Gastroesophageal sphincter (tissue), 4 donors: ENCODE data around the gene MBD6. TPM values are rescaled to one million over a fixed set of nuclear protein-coding genes. Genes with fewer than 3 reads are reported as not detected.
"Not testable (repeated sequence)": the region's sequence is repeated elsewhere in the genome, so short reads cannot be mapped to it uniquely, and the experiment has no call there.

ENCODE experiments used
- ATAC-seq: fragments of 150-250 bp; one replicate; pipeline ENCODE4 v1.9.1; 2016; ENCODE audit warnings: mild to moderate bottlenecking, moderate library complexity
- H3K27ac ChIP-seq, 4 donors: fragments of 200-600 bp; sonication (generic) in 3 of 4; 1 replicate in 3 of 4; 2 replicates in 1 of 4; pipeline ENCODE4 v1.5.1; 2016 to 2019
- H3K27me3 ChIP-seq: fragments of 200-600 bp; sonication (generic); one replicate; pipeline ENCODE4 v1.5.1; 2019
- H3K36me3 ChIP-seq, 2 donors: fragments of 200-600 bp; sonication (generic); one replicate each; pipeline ENCODE4 v1.5.1; 2019; ENCODE audit warnings: control low read depth in 1 of 2
- H3K4me1 ChIP-seq, 3 donors: fragments of 200-600 bp; sonication (generic); 1 replicate in 2 of 3; 2 replicates in 1 of 3; pipeline ENCODE4 v1.5.1; 2016 to 2019; ENCODE audit warnings: control low read depth in 2 of 3
- H3K4me3 ChIP-seq, 2 donors: fragments of 200-600 bp; sonication (generic); one replicate each; pipeline ENCODE4 v1.5.1; 2019; ENCODE audit warnings: mild to moderate bottlenecking in 1 of 2, moderate library complexity in 1 of 2
- H3K9me3 ChIP-seq, 3 donors: fragments of 200-600 bp; sonication (generic); one replicate each; pipeline ENCODE4 v1.5.1; 2017 to 2019; ENCODE audit warnings: control low read depth in 2 of 3
- CTCF ChIP-seq, 4 experiments: fragments of 200-600 bp in 2 of 4; fragments of 450-650 bp in 2 of 4; sonication (generic) in 1 of 4; IDR thresholded peaks; one replicate each; pipeline ENCODE4 v1.5.1; 2017 to 2019; ENCODE audit warnings: antibody characterized with exemption in 4 of 4, mild to moderate bottlenecking in 2 of 4, moderate library complexity in 2 of 4
- EP300 ChIP-seq: sonication (generic); formaldehyde crosslinking; IDR thresholded peaks from one replicate; pipeline ENCODE4 v1.6.1; 2017; ENCODE audit warnings: antibody characterized with exemption, mild to moderate bottlenecking
- POLR2A ChIP-seq, 2 donors: fragments of 450-650 bp; IDR thresholded peaks; one replicate each; pipeline ENCODE4 v1.6.1; 2017; ENCODE audit warnings: antibody characterized with exemption in 2 of 2, mild to moderate bottlenecking in 2 of 2, moderate library complexity in 1 of 2
- POLR2AphosphoS5 ChIP-seq: sonication (generic); formaldehyde crosslinking; IDR thresholded peaks from one replicate; pipeline ENCODE4 v1.6.1; 2017; ENCODE audit warnings: antibody characterized with exemption
- WGBS, 2 donors: methylation state at CpG; one replicate each; pipeline ENCODE4 v1.1.5; 2018; ENCODE audit warnings: low coverage in 1 of 2; 5-methylcytosine and 5-hydroxymethylcytosine counted together
- total RNA-seq, 4 donors: library from RNA; depleted of rRNA; stranded (reverse); fragments of >200 nt; gene quantifications; one replicate each; pipeline ENCODE4 v1.1.0, GENCODE V29; 2016

The MBD6 gene
- total RNA-seq, 4 donors from 2014 or later: 8.9 to 22.6 (median 19.7) TPM

- Histone ChIP-seq H3K27me3 (no peaks in the 10 kb centered on the region), H3K36me3 (peaks cover 0 to 85% of the 10 kb centered on the region in 2 donors), H3K27ac (no peak overlapping the region), H3K4me1 (no peaks in the 10 kb centered on the region), H3K9me3 (no peaks in the 10 kb centered on the region), H3K4me3 (no peak overlapping the region)
- no peak for ATAC-seq
- TF ChIP-seq POLR2AphosphoS5: no peak
- TF ChIP-seq CTCF (IDR thresholded peaks at IDR 0.05): no peak
- no peak for TF ChIP-seq EP300
- no peak for TF ChIP-seq POLR2A (IDR thresholded peaks at IDR 0.05)
These were observed 25.8 kb upstream of the MBD6 start for GRCh38 chr12:57496822-57497221.

GRCh38 chr12:57497223-57498131 is 25.1 kb upstream of the MBD6 start:
- no peak for ATAC-seq
- TF ChIP-seq EP300 (no peak), POLR2A (IDR thresholded peaks at IDR 0.05) (no peak), POLR2AphosphoS5 (no peak), CTCF (IDR thresholded peaks at IDR 0.05) (no peak)
- Histone ChIP-seq H3K9me3 (no peaks in the 10 kb centered on the region), H3K27ac (no peak overlapping the region), H3K4me1 (no peaks in the 10 kb centered on the region), H3K27me3 (no peaks in the 10 kb centered on the region), H3K36me3 (peaks cover 0 to 85% of the 10 kb centered on the region in 2 donors), H3K4me3 (no peak overlapping the region)
- 83 to 86% methylated on average over 9 to 12 of the region's 12 CpGs for WGBS, 2 donors

- H3K4me1 ChIP-seq: no peaks in the 10 kb centered on the region
- ATAC-seq: no peak
- H3K27me3 ChIP-seq: no peaks in the 10 kb centered on the region
- TF ChIP-seq EP300 (no peak), POLR2AphosphoS5 (no peak), CTCF (IDR thresholded peaks at IDR 0.05) (no peak), POLR2A (IDR thresholded peaks at IDR 0.05) (no peak)
- no peak overlapping the region for H3K27ac ChIP-seq
- H3K9me3 ChIP-seq: no peaks in the 10 kb centered on the region
- WGBS, 2 donors: 80% methylated on average over 2 of the region's 9 CpGs; no CpG with 5 or more reads in 1 of the 2 donors
- no peak overlapping the region for H3K4me3 ChIP-seq
- H3K36me3 ChIP-seq: peaks cover 0 to 87% of the 10 kb centered on the region in 2 donors
These were observed 24.5 kb upstream of the MBD6 start for GRCh38 chr12:57498132-57498502.

- no peaks in the 10 kb centered on the region for H3K27me3 ChIP-seq
- 76% methylated on average over 3 of the region's 4 CpGs; no CpG with 5 or more reads in 1 of the 2 donors for WGBS, 2 donors
- H3K4me3 ChIP-seq: no peak overlapping the region
- H3K27ac ChIP-seq: no peak overlapping the region
- H3K36me3 ChIP-seq: peaks cover 0 to 92% of the 10 kb centered on the region in 2 donors
- no peak for ATAC-seq
- no peaks in the 10 kb centered on the region for H3K9me3 ChIP-seq
- H3K4me1 ChIP-seq: no peaks in the 10 kb centered on the region
- no peak for TF ChIP-seq EP300
These were observed 24.1 kb upstream of the MBD6 start for GRCh38 chr12:57498571-57498970.

- no peak for TF ChIP-seq EP300
- no peak for TF ChIP-seq POLR2A (IDR thresholded peaks at IDR 0.05)
- TF ChIP-seq POLR2AphosphoS5: no peak
- TF ChIP-seq CTCF (IDR thresholded peaks at IDR 0.05): no peak
- Histone ChIP-seq H3K36me3 (peaks cover 0 to 99% of the 10 kb centered on the region in 2 donors), H3K27ac (no peak overlapping the region), H3K4me3 (no peak overlapping the region), H3K4me1 (no peaks in the 10 kb centered on the region), H3K9me3 (no peaks in the 10 kb centered on the region), H3K27me3 (no peaks in the 10 kb centered on the region)
- ATAC-seq: no peak
- whole genome bisulfite sequencing, 2 donors: 92 to 96% methylated on average over 5 of the region's 11 CpGs
These were observed 22.4 kb upstream of the MBD6 start for GRCh38 chr12:57500213-57500612.

GRCh38 chr12:57502311-57502969 is 20.2 kb upstream of the MBD6 start:
- not testable (repeated sequence) for H3K4me3 ChIP-seq, ATAC-seq, H3K27me3 ChIP-seq, H3K4me1 ChIP-seq, H3K9me3 ChIP-seq, H3K27ac ChIP-seq
- peaks cover 0 to 94% of the 10 kb centered on the region in 2 donors for H3K36me3 ChIP-seq
- 87 to 96% methylated on average over 6 to 13 of the region's 22 CpGs for WGBS, 2 donors

- H3K27ac ChIP-seq, H3K4me3 ChIP-seq, H3K27me3 ChIP-seq, H3K4me1 ChIP-seq, ATAC-seq, H3K9me3 ChIP-seq: not testable (repeated sequence)
- peaks cover 0 to 89% of the 10 kb centered on the region in 2 donors for H3K36me3 ChIP-seq
- WGBS, 2 donors: 68 to 91% methylated on average over 1 to 3 of the region's 4 CpGs
These were observed 16.1 kb upstream of the MBD6 start for GRCh38 chr12:57506541-57506940.

- not testable (repeated sequence) for H3K4me3 ChIP-seq, H3K27ac ChIP-seq, H3K9me3 ChIP-seq, H3K4me1 ChIP-seq, ATAC-seq, H3K27me3 ChIP-seq
- H3K36me3 ChIP-seq: peaks cover 0 to 89% of the 10 kb centered on the region in 2 donors
- no CpG with 5 or more reads among the region's 28 CpGs for WGBS, 2 donors
These were observed 14.8 kb upstream of the MBD6 start for GRCh38 chr12:57507796-57508195.
